ENCODE results near the gene KIF22.

DNA sequence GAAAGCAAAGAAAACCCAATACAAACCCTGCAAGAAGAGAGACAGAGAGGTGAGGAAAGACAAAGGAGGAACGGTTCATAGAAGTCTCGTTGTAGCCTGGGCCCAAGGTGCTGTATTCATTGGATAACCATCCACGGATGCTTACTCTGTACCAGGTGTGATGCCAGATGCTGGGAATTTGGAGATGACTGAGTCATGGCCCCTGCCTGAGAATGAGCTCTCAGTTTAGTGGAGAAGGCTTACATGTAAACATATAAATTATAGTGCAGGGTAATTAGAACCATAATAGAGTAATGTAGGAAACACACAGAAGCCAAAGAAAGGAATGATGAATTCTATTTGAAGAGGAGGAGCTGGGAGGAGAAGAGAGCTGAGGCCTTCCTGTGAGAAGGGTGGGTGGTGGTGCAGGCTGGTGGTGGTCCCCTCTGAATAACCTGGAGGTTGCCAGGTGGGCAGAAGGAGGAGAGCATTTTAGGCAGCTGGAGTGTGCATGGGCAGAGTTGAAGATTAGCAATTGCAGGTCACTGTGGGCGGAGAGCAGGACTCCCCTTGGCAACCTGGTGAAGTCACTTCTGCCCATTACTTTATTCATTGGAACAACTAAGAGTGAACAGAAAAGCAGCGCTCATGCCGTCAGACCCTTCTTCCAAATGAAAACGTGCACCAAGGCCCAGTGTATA is 20.2 kb upstream of the KIF22 start:
- TF ChIP-seq POLR2AphosphoS5 (IDR thresholded peaks at IDR 0.05): no peak
- no peak for TF ChIP-seq CTCF (IDR thresholded peaks at IDR 0.05)
- no peak for TF ChIP-seq POLR2A (IDR thresholded peaks at IDR 0.05)
